ENCODE measurements around the gene RAD50. TPM values are rescaled to one million over a fixed set of nuclear protein-coding genes. Genes with fewer than 3 reads are reported as not detected.

RAD50 gene
- total RNA-seq, 2 experiments from 2014 or later = 44.6 to 47.6 TPM

Other genes with a start within 250 kb of the RAD50 start
- 1 to 10 TPM; 2.8 to 3.6 TPM for gene SLC22A5, start 187.3 kb upstream of the RAD50 start, total RNA-seq
- 100 to 1,000 TPM; 104 to 106 TPM for gene IRF1, start 66.2 kb upstream of the RAD50 start, total RNA-seq
- 1 to 10 TPM; 4.1 to 5.0 TPM for gene IL5, start 13.5 kb upstream of the RAD50 start, total RNA-seq
- gene IL13, start 101.2 kb downstream of the RAD50 start, total RNA-seq = 10 to 100 TPM; 13.0 to 14.9 TPM
- gene IL4, start 117.0 kb downstream of the RAD50 start, total RNA-seq = 1 to 10 TPM; 6.4 to 6.8 TPM
- gene KIF3A, start 180.6 kb downstream of the RAD50 start, total RNA-seq = 10 to 100 TPM; 12.1 to 16.1 TPM
- 1 to 10 TPM; 2.7 to 4.2 TPM for gene CCNI2, start 190.4 kb downstream of the RAD50 start, total RNA-seq
- 10 to 100 TPM; 31.1 to 32.8 TPM for gene SEPTIN8, start 220.3 kb downstream of the RAD50 start, total RNA-seq

Data from activated CD4-positive, alpha-beta memory T cell treated with anti-CD3 and anti-CD28 coated beads for 36 hours (primary cell).